ENCODE data around the gene CLDN16. TPM values are rescaled to one million over a fixed set of nuclear protein-coding genes. Genes with fewer than 3 reads are reported as not detected.

Gene CLDN16
- polyA plus RNA-seq, 1 donor: 0.15 TPM

- Histone ChIP-seq H3K4me1 (ENCODE audit: control insufficient read depth, insufficient read depth, low read length) (peaks cover 9% of the 10 kb centered on the region), H3K27ac (ENCODE audit: low read length) (no peak overlapping the region), H3K9me3 (ENCODE audit: control insufficient read depth, low read depth, low read length) (no peaks in the 10 kb centered on the region), H3K4me3 (ENCODE audit: low read length) (no peak overlapping the region), H3K36me3 (ENCODE audit: control insufficient read depth, insufficient read depth, low read length) (no peaks in the 10 kb centered on the region), H3K27me3 (ENCODE audit: control insufficient read depth, insufficient read depth, low read length) (no peaks in the 10 kb centered on the region)
- DNase-seq: no peak
- no CpG with 5 or more reads among the region's 1 CpG for WGBS (ENCODE audit: insufficient coverage, low lambda C conversion rate)
Measured at GRCh38 chr3:190456770-190457169, 68.8 kb downstream of the CLDN16 start.

DNA sequence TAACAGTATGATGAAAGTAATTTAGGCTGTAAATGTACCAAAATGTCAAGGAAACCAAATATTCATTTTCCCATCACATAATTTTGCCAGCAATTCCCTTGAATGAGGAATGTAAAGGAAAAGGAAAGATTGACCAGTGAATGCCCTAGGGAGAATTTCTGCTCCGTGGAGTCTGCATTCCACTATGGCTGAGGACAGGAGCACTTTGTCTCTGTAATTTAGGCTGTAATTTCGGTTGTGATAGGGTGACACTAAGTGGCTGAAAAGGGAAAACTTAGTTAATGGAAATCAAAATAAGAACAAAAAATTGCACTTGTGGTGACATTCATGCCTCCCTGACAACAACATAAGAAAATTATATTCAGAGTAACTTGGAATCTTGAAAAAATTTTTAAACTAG, 70.1 kb downstream of the CLDN16 start:
- 20% methylated on average over 1 of the region's 2 CpGs for WGBS (ENCODE audit: insufficient coverage, low lambda C conversion rate)
- peaks cover 9% of the 10 kb centered on the region for H3K4me1 ChIP-seq (ENCODE audit: control insufficient read depth, insufficient read depth, low read length)
- H3K27me3 ChIP-seq (ENCODE audit: control insufficient read depth, insufficient read depth, low read length): no peaks in the 10 kb centered on the region
- no peaks in the 10 kb centered on the region for H3K36me3 ChIP-seq (ENCODE audit: control insufficient read depth, insufficient read depth, low read length)
- no peaks in the 10 kb centered on the region for H3K9me3 ChIP-seq (ENCODE audit: control insufficient read depth, low read depth, low read length)
- H3K4me3 ChIP-seq (ENCODE audit: low read length): no peak overlapping the region
- no peak for DNase-seq
- H3K27ac ChIP-seq (ENCODE audit: low read length): no peak overlapping the region

Other genes starting within 250 kb of the CLDN16 start
- 17.4 TPM for gene CLDN1, start 65.7 kb upstream of the CLDN16 start, polyA plus RNA-seq
- 2.9 TPM for gene TMEM207, start 61.7 kb downstream of the CLDN16 start, polyA plus RNA-seq
- 9.7 TPM for gene IL1RAP, start 125.9 kb downstream of the CLDN16 start, polyA plus RNA-seq

All from large intestine (tissue), 3 donors.